Stimulated activated CD8-positive, alpha-beta memory T cell treated with anti-CD3 and anti-CD28 coated beads, Interleukin-7, amount 100 ng/mL, for 24 hours (primary cell): Measurements from ENCODE around the gene THSD4.

ENCODE experiments used
- DNase-seq: peaks from one replicate; pipeline ENCODE4 v3.0.0-alpha.2; 2020; ENCODE audit warnings: low read depth

The THSD4 gene

GRCh38 chr15:71688509-71689094 is 573.3 kb downstream of the THSD4 start:
- no peak for DNase-seq

GRCh38 chr15:71691081-71691457 is 575.8 kb downstream of the THSD4 start:
- no peak for DNase-seq

- DNase-seq: no peak
Measured at GRCh38 chr15:71691458-71692417, 576.5 kb downstream of the THSD4 start.

- DNase-seq: no peak
Measured at GRCh38 chr15:71697236-71697635, 582.0 kb downstream of the THSD4 start.

- no peak for DNase-seq
Measured at GRCh38 chr15:71698030-71698429, 582.8 kb downstream of the THSD4 start.

GRCh38 chr15:71698742-71699141 is 583.5 kb downstream of the THSD4 start:
- DNase-seq: no peak

GRCh38 chr15:71699977-71700376 is 584.7 kb downstream of the THSD4 start:
- DNase-seq: no peak

- DNase-seq: no peak
Measured at GRCh38 chr15:71701808-71702207, 586.5 kb downstream of the THSD4 start.

- DNase-seq: no peak
Measured at GRCh38 chr15:71702496-71702895, 587.2 kb downstream of the THSD4 start.

- DNase-seq: no peak
Measured at GRCh38 chr15:71705151-71705550, 589.9 kb downstream of the THSD4 start.

GRCh38 chr15:71706461-71707229 is 591.4 kb downstream of the THSD4 start:
- no peak for DNase-seq

GRCh38 chr15:71707230-71708050 is 592.2 kb downstream of the THSD4 start:
- DNase-seq: no peak

GRCh38 chr15:71708051-71708429 is 592.8 kb downstream of the THSD4 start:
- no peak for DNase-seq

- no peak for DNase-seq
Measured at GRCh38 chr15:71708741-71709140, 593.5 kb downstream of the THSD4 start.

- DNase-seq: no peak
Measured at GRCh38 chr15:71709808-71710418, 594.6 kb downstream of the THSD4 start.

- DNase-seq: no peak
Measured at GRCh38 chr15:71712182-71712581, 596.9 kb downstream of the THSD4 start.

- DNase-seq: no peak
Measured at GRCh38 chr15:71713191-71713809, 598.0 kb downstream of the THSD4 start.

GRCh38 chr15:71715914-71716313 is 600.6 kb downstream of the THSD4 start:
- no peak for DNase-seq

GRCh38 chr15:71716990-71717389 is 601.7 kb downstream of the THSD4 start:
- DNase-seq: no peak

GRCh38 chr15:71718116-71718910 is 603.0 kb downstream of the THSD4 start:
- DNase-seq: no peak
